ENCODE data around the gene CARD10. TPM values are rescaled to one million over a fixed set of nuclear protein-coding genes. Genes with fewer than 3 reads are reported as not detected.

The CARD10 gene
- polyA plus RNA-seq, 1 donor from 2014 or later: 0.36 TPM

- TF ChIP-seq MXI1 (conservative IDR thresholded peaks at IDR 0.05; ENCODE audit: poor library complexity, severe bottlenecking): no peak
- no peak for TF ChIP-seq EP300 (conservative IDR thresholded peaks at IDR 0.05; ENCODE audit: poor library complexity, severe bottlenecking)
- TF ChIP-seq TAF1 (IDR thresholded peaks at IDR 0.05; ENCODE audit: low read depth): no peak
- no peak for TF ChIP-seq POLR2AphosphoS5 (IDR thresholded peaks at IDR 0.05)
Measured at GRCh38 chr22:37472418-37473006, 46.7 kb downstream of the CARD10 start (continued).

DNA sequence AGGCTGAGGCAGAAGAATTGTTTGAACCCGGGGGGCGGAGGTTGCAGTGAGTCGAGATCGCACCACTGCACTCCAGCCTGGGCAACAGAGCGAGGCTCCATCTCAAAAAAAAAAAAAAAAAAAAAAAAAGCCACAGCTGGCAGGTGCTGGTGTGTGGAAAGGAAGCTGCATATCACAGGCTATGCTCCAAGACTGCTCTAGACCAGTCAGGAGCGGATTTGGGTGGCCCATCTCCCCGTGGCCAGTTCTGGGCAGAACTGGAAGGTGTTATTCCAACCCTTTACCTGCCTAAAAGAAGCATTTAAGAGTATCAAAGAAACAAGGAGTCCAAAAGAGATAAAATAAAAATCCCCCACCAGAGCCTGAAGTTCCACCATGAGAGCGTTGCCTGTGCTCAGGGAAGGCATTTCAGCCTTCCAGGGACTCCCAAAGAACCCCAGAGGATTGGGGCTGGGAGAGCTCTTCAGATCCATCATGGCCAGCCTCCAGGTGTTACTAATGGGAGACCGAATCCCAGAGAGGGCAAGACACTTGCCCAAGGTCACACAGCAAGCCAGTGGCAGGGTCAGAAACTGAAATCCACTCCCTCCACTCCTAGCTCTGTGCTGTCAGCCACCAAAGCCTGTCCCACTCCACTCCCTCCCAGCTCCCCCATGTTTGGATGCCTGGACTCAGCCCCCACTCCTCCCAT, 47.3 kb downstream of the CARD10 start:
- Histone ChIP-seq H3K9me2 (ENCODE audit: insufficient read depth, low read length) (no peaks in the 10 kb centered on the region), H3K9ac (ENCODE audit: low read length) (no peak overlapping the region), H2AFZ (ENCODE audit: low read depth, low read length) (no peak overlapping the region), H3K79me2 (replicated peaks; ENCODE audit: insufficient read depth, low read length) (no peaks in the 10 kb centered on the region), H3K27ac (ENCODE audit: low read length) (no peak overlapping the region), H3K27me3 (ENCODE audit: insufficient read depth, low read depth, low read length) (no peaks in the 10 kb centered on the region), H4K20me1 (ENCODE audit: insufficient read depth) (no peaks in the 10 kb centered on the region), H3K9me3 (ENCODE audit: low read length) (no peaks in the 10 kb centered on the region), H3F3A (ENCODE audit: insufficient read depth, low read length, poor library complexity, severe bottlenecking) (no peaks in the 10 kb centered on the region), H3K4me2 (ENCODE audit: low read length) (no peak overlapping the region), H3K4me3 (ENCODE audit: low read length) (no peak overlapping the region), H3K36me3 (ENCODE audit: insufficient read depth, low read length) (no peaks in the 10 kb centered on the region)
- TF ChIP-seq EZH2 (IDR thresholded peaks at IDR 0.05; ENCODE audit: borderline replicate concordance, insufficient read depth, low read length, poor library complexity, severe bottlenecking): no peak
- no peak for TF ChIP-seq SMC3 (conservative IDR thresholded peaks at IDR 0.05; ENCODE audit: poor library complexity)
- no peak for TF ChIP-seq RAD21 (conservative IDR thresholded peaks at IDR 0.05)
- no peak for TF ChIP-seq EP300 (conservative IDR thresholded peaks at IDR 0.05; ENCODE audit: poor library complexity, severe bottlenecking)
- no peak for TF ChIP-seq MXI1 (conservative IDR thresholded peaks at IDR 0.05; ENCODE audit: poor library complexity, severe bottlenecking)

- H3F3A ChIP-seq (ENCODE audit: insufficient read depth, low read length, poor library complexity, severe bottlenecking): no peaks in the 10 kb centered on the region
- H3K9me2 ChIP-seq (ENCODE audit: insufficient read depth, low read length): no peaks in the 10 kb centered on the region
- H3K4me3 ChIP-seq (ENCODE audit: low read length): no peak overlapping the region
- H3K9ac ChIP-seq (ENCODE audit: low read length): no peak overlapping the region
- H3K27me3 ChIP-seq (ENCODE audit: insufficient read depth, low read depth, low read length): no peaks in the 10 kb centered on the region
- no peaks in the 10 kb centered on the region for H3K36me3 ChIP-seq (ENCODE audit: insufficient read depth, low read length)
- H3K9me3 ChIP-seq (ENCODE audit: low read length): no peaks in the 10 kb centered on the region
- no peaks in the 10 kb centered on the region for H4K20me1 ChIP-seq (ENCODE audit: insufficient read depth)
- TF ChIP-seq TAF1 (IDR thresholded peaks at IDR 0.05; ENCODE audit: low read depth) (no peak), RAD21 (conservative IDR thresholded peaks at IDR 0.05) (no peak), SMC3 (conservative IDR thresholded peaks at IDR 0.05; ENCODE audit: poor library complexity) (no peak), EZH2 (IDR thresholded peaks at IDR 0.05; ENCODE audit: borderline replicate concordance, insufficient read depth, low read length, poor library complexity, severe bottlenecking) (no peak), POLR2AphosphoS5 (IDR thresholded peaks at IDR 0.05) (no peak), MXI1 (conservative IDR thresholded peaks at IDR 0.05; ENCODE audit: poor library complexity, severe bottlenecking) (no peak), CTCF (IDR thresholded peaks at IDR 0.05; ENCODE audit: poor library complexity, severe bottlenecking) (no peak), EP300 (conservative IDR thresholded peaks at IDR 0.05; ENCODE audit: poor library complexity, severe bottlenecking) (no peak)
- TF ChIP-seq, protein P1, sequence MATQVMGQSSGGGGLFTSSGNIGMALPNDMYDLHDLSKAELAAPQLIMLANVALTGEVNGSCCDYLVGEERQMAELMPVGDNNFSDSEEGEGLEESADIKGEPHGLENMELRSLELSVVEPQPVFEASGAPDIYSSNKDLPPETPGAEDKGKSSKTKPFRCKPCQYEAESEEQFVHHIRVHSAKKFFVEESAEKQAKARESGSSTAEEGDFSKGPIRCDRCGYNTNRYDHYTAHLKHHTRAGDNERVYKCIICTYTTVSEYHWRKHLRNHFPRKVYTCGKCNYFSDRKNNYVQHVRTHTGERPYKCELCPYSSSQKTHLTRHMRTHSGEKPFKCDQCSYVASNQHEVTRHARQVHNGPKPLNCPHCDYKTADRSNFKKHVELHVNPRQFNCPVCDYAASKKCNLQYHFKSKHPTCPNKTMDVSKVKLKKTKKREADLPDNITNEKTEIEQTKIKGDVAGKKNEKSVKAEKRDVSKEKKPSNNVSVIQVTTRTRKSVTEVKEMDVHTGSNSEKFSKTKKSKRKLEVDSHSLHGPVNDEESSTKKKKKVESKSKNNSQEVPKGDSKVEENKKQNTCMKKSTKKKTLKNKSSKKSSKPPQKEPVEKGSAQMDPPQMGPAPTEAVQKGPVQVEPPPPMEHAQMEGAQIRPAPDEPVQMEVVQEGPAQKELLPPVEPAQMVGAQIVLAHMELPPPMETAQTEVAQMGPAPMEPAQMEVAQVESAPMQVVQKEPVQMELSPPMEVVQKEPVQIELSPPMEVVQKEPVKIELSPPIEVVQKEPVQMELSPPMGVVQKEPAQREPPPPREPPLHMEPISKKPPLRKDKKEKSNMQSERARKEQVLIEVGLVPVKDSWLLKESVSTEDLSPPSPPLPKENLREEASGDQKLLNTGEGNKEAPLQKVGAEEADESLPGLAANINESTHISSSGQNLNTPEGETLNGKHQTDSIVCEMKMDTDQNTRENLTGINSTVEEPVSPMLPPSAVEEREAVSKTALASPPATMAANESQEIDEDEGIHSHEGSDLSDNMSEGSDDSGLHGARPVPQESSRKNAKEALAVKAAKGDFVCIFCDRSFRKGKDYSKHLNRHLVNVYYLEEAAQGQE (IDR thresholded peaks at IDR 0.05; ENCODE audit: borderline replicate concordance): no peak
- no peak overlapping the region for H3K27ac ChIP-seq (ENCODE audit: low read length)
- H3K4me2 ChIP-seq (ENCODE audit: low read length): no peak overlapping the region
- H2AFZ ChIP-seq (ENCODE audit: low read depth, low read length): no peak overlapping the region
- no peaks in the 10 kb centered on the region for H3K79me2 ChIP-seq (replicated peaks; ENCODE audit: insufficient read depth, low read length)
Measured at GRCh38 chr22:37470087-37470445, 49.1 kb downstream of the CARD10 start.
